Measurements from ENCODE around the gene SH3BGR. TPM values are rescaled to one million over a fixed set of nuclear protein-coding genes. Genes with fewer than 3 reads are reported as not detected.

The SH3BGR gene
- total RNA-seq, 4 donors from 2014 or later: 92.9 to 182 (median 149) TPM

DNA sequence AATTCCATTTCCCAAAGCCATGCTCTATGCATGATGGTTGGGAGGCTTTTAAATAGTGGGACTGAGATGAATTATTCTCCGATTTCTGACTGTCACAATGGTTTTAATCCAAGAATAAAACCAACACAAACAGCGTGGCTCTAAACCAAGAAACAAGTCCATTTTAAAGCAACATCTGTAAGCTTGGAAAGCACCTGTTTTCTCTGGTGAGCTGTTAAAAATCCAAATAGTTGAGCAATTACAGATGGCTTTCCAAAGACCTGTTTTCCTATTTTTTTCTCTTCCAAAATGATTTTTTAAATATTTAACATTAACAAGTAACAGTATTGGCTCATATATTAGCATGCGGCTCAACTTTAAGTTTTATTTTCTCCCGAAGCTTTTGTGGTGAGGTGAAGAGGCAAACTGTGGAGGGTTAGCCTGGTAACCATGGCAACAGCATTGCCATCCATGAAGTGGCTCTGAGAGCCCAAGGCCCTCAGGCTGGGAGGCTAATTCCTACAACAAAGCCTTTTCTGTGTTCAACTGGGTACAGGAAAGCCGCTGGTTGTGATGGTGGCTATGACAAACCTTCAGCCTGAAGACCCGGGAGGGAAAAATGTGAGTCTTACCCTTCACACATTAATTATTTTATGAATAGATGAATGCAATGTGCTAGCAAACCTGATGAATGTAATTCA is 104.3 kb downstream of the SH3BGR start:
- TF ChIP-seq POLR2A (IDR thresholded peaks at IDR 0.05): no peak
- TF ChIP-seq, protein P1, sequence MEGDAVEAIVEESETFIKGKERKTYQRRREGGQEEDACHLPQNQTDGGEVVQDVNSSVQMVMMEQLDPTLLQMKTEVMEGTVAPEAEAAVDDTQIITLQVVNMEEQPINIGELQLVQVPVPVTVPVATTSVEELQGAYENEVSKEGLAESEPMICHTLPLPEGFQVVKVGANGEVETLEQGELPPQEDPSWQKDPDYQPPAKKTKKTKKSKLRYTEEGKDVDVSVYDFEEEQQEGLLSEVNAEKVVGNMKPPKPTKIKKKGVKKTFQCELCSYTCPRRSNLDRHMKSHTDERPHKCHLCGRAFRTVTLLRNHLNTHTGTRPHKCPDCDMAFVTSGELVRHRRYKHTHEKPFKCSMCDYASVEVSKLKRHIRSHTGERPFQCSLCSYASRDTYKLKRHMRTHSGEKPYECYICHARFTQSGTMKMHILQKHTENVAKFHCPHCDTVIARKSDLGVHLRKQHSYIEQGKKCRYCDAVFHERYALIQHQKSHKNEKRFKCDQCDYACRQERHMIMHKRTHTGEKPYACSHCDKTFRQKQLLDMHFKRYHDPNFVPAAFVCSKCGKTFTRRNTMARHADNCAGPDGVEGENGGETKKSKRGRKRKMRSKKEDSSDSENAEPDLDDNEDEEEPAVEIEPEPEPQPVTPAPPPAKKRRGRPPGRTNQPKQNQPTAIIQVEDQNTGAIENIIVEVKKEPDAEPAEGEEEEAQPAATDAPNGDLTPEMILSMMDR (IDR thresholded peaks at IDR 0.05 in 4 of 5, conservative IDR thresholded peaks at IDR 0.05 in 1 of 5): no peak
- in situ Hi-C loops (cut with MboI; ENCODE audit: low sequenced_read_pairs in 4 of 4): no loop called here

DNA sequence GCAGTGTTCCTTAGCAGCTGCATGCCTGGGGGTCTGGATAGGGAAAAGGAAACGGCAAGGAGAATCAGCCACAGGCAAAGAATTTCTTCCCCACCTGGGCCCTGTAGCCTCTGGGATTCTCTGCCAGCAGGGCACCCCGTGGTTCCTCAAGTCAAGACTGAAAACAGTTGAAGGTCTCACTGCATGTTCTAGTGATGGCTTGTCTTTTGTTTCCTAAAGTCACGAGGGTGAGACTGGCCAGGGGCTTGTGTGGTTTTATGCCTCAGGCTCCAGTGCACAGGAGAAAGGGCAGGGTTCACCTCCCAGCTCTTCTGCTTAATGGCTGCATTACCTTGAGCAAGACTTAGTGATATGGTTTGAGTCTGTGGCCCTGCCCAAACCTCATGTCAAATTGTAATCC is 107.7 kb downstream of the SH3BGR start:
- Histone ChIP-seq H3K9me3 (no peaks in the 10 kb centered on the region), H3K27ac (no peak overlapping the region), H3K4me3 (no peak overlapping the region), H3K27me3 (no peaks in the 10 kb centered on the region), H3K4me1 (no peaks in the 10 kb centered on the region), H3K36me3 (no peaks in the 10 kb centered on the region)
- in situ Hi-C loops (cut with MboI; ENCODE audit: low sequenced_read_pairs in 4 of 4): no loop called here
- DNase-seq (no peak), ATAC-seq (no peak)
- no peak for TF ChIP-seq POLR2A (IDR thresholded peaks at IDR 0.05)
- TF ChIP-seq, protein P1 (IDR thresholded peaks at IDR 0.05 in 4 of 5, conservative IDR thresholded peaks at IDR 0.05 in 1 of 5): no peak
- intact Hi-C loops (cut with DNase I; ENCODE audit: low total_unique reads): no loop called here

More for the DNA sequence above, 104.3 kb downstream of the SH3BGR start:
- no peak overlapping the region for H3K4me3 ChIP-seq
- ATAC-seq (no peak), DNase-seq (no peak)
- H3K36me3 ChIP-seq: no peaks in the 10 kb centered on the region
- intact Hi-C loops (cut with DNase I; ENCODE audit: low total_unique reads): no loop called here
- H3K9me3 ChIP-seq: no peaks in the 10 kb centered on the region
- H3K27me3 ChIP-seq: no peaks in the 10 kb centered on the region
- no peaks in the 10 kb centered on the region for H3K4me1 ChIP-seq
- no peak overlapping the region for H3K27ac ChIP-seq

DNA sequence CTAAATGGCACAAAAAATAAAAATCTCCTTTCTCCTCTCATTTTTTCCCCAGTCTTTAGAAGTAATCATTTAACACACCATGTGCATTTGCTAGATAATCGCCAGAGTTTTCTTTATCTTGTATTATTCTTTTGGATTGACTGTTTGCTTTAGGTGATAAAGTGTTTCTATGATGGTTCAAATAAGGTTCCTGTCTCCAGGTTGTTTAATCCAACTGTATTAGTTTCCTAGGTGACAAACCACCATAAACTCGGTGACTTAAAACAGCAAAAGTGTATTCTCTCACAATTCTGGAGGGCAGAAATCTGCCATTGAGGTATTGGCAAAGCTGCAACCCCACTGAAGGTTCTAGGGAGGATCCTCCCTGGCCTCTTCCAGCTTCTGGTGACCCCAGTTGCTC is 109.4 kb downstream of the SH3BGR start:
- no peak for DNase-seq
- no peak for ATAC-seq
- TF ChIP-seq POLR2A (IDR thresholded peaks at IDR 0.05): no peak
- TF ChIP-seq, protein P1 (IDR thresholded peaks at IDR 0.05 in 4 of 5, conservative IDR thresholded peaks at IDR 0.05 in 1 of 5): no peak
- H3K4me1 ChIP-seq: no peaks in the 10 kb centered on the region
- H3K4me3 ChIP-seq: no peak overlapping the region
- H3K36me3 ChIP-seq: no peaks in the 10 kb centered on the region
- in situ Hi-C loops (cut with MboI; ENCODE audit: low sequenced_read_pairs in 4 of 4): no loop called here
- H3K27me3 ChIP-seq: no peaks in the 10 kb centered on the region
- intact Hi-C loops (cut with DNase I; ENCODE audit: low total_unique reads): no loop called here
- H3K27ac ChIP-seq: no peak overlapping the region
- H3K9me3 ChIP-seq: no peaks in the 10 kb centered on the region

DNA sequence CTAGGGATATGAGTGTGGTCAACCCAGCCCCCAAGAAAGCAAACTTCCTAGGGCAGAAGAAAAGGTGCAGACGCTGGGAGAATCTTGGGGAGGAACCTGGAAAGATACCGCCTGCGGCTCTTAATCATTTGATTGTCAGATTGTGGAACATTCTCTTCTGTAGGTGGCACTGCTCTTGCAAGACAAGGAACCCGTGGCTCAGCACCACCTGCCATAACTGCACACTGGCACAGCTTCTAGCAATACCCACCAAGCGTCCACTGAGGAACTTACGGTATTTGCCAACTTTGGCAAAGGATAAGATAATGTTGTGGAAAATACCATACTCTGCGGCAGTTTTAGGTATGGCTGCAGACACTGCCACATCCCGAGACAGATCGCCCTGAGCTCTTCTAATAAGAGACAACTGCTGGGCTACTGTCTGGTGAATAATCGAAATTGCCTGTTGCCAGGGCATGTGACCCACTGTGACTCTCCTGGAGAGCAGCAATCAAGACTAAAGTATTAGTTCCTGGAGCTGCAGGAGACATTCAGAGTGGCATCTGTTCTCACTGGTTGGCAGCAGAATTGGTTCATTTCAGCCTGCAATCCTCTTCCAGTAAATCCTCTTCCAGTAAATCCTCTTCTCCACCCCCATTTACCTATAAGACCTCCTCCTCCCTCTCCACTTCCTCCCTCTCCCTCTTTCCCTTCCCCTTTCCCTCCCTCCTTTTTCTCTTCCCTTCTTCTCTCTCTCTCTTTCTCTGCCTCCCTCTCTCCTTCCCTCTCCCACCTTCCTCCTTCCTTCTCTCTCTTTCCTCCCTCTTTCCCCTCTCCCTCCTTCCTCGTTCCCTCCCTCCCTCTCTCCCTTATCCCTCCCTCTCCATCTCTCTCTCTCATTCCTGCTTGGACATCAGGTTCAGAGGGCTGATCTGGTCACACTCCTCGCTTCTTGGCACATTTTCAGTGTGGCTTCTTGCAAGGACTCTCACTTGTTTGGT is 111.3 kb downstream of the SH3BGR start:
- Histone ChIP-seq H3K9me3 (no peaks in the 10 kb centered on the region), H3K4me3 (no peak overlapping the region), H3K36me3 (no peaks in the 10 kb centered on the region), H3K4me1 (no peaks in the 10 kb centered on the region), H3K27me3 (no peaks in the 10 kb centered on the region), H3K27ac (no peak overlapping the region)
- in situ Hi-C loops (cut with MboI; ENCODE audit: low sequenced_read_pairs in 4 of 4) (no loop called here), intact Hi-C loops (cut with DNase I; ENCODE audit: low total_unique reads) (no loop called here)
- ATAC-seq (no peak), DNase-seq (no peak)
- TF ChIP-seq POLR2A (IDR thresholded peaks at IDR 0.05): no peak
- TF ChIP-seq, protein P1 (IDR thresholded peaks at IDR 0.05 in 4 of 5, conservative IDR thresholded peaks at IDR 0.05 in 1 of 5): no peak
